ENCODE measurements around the gene PLPP3.

Gene PLPP3

DNA sequence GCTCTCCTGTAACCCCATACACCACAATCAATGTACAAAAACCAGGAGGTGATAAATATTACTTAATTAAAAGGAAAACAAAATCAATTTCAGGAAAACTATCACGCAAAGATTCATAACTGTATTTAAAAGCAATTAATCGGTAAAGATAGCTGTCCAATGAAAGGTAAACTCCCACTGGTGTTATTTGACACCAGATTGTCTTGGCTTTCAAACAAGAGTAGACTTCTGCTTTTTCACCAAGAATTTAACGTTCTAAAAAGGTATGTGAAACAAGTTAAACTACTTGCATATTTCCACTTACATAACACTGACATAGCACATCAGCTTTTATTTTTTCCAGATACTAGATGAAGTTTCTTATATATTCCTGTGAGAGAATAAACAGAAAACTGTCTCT lies 3.5 kb downstream of the PLPP3 start:
- no peak for DNase-seq

DNA sequence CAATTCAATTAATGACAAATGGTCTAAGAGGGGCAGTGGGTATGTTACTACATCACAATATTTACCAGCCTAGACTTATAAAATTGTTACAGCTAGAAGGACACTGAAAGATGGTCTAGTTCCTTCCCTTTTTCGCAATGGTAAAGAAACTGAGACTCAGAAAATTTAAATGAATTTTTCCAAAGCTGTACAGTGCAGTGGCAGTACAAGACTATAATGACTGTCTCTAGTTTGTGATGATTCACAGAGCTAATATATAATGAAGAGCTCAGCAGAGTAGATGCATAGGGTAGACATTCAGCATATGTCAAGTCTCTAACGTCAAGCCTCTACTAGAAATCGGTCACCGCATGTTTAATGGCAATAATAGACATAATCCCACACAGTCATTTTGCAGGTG lies 4.6 kb downstream of the PLPP3 start:
- DNase-seq, result no peak

DNA sequence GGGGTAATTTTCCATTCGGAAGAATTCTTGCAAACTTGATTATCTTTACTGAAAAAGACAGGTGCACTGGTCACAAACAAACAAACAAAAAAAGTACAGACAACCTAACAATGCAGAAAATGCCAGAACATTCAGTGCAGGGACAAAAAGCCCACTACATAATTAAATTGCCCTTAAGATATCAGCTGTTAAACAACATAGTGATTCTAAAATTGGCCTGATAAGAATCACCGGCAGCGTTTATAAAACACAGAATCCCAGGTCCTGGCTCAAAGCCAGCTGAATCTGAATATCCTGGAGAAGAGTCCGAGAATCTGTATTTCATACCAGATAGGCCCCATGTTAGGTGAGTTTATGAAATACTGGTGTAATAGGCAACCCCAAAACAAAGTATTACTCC lies 6.1 kb downstream of the PLPP3 start:
- no peak for DNase-seq

DNA sequence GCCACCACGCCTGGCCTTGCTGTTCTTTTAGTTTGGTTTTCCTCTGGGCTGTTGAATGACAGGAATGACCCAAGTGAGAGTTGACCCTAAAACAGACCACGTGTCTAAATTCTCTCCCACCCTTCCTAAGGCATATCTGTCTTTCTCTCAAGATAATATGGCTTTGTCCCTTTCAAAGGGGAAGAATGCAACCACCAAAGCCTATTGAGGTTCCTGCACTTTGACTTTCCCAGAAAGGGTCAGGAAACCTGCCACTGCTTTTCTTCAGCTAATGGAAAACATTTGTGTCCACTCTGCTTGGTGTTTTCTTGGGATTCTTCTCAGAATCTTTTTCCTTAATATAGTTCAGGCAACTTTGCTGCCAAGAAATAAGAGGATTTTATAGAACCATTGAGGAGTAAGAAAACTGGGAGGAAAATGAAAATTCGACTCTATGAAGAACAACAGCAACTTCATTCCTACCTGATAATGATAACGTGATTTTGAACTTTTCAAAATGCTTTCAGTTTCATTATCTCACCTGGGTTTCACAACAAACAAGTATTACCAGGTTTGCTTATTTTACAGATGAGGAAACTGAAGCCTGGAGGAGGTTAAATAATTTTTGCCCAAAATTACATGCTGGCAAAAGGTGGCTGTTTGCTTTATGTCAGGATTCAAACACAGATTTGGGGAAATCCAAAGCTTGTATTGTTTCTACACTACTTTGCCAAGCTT lies 6.9 kb downstream of the PLPP3 start:
- DNase-seq, result no peak

DNA sequence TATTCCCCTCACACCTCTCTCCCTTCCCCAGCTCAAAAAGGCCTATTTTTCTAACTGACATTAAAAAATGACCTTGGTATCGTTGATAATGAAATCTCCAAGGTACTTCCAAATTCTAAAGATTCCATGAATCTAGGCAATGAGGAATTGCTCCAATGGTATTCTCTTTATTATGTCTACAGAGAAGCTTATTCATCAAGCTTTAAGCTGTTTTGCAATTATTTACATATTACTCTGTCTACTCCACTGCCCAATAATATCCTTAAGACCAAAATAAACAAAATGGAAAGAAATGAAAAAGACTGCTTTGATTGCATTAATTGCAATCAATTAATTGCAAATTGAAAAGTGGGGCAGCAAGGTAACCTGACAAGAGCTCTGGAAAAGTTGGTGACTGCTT lies 7.9 kb downstream of the PLPP3 start:
- DNase-seq, result no peak

DNA sequence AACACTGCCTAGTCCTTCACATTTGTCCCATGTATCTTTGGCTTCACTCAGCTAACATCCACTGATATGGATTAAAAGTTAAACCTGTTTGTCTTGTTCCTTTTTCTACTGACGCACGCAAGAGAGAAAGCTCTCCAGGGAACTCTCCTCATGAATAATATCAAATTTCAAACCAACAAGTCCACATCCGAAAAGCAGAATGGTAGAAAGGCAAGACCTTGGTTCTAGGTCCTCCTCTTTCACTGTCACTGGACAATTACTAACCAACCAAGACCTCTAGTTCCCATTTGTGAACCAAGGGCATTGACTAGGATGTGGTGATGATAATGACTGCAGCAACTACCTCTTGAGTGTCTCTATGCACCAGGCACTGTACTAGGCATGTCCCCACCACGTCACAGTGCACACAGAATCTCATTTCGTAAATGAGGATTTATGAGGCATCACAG lies 8.4 kb downstream of the PLPP3 start:
- no peak for DNase-seq

DNA sequence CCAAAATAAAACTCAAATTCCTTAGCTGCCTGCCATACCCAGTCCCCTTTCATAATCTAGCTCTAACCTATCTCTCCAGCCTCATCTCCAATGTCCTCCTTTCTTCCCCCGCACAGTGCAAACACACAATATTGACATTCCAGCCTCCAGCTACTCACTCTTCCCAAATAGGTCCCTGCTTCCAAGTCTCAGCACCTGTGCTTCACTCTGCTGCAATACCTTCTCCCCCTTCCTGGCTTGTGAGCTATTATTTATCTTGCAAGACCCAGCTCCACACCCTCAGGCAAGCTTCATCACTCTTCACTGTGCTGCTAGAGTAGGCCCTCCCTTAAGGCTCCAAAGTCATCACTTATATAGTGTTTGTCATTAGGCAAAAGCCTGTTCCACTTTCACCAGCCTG lies 9.7 kb downstream of the PLPP3 start:
- no peak for DNase-seq

DNA sequence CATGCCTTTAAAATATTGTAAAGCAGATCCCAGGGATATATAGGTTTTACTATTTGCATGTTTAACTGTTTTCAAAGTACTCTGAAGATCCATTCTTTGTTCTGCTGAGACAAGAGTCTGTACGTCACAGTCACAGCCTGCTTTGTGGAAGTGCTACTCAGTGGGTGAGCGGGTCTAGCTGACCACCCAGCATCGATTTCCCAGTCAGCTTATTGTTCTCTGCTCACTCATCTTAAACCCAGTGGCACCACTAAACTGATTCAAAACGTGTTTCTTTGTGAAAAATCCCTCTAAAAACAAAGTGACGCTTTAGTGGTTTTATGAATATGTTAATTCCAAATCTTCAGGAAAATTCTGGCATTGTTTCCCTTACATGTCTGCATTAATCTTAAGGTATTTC lies 12.4 kb downstream of the PLPP3 start:
- DNase-seq, result no peak

DNA sequence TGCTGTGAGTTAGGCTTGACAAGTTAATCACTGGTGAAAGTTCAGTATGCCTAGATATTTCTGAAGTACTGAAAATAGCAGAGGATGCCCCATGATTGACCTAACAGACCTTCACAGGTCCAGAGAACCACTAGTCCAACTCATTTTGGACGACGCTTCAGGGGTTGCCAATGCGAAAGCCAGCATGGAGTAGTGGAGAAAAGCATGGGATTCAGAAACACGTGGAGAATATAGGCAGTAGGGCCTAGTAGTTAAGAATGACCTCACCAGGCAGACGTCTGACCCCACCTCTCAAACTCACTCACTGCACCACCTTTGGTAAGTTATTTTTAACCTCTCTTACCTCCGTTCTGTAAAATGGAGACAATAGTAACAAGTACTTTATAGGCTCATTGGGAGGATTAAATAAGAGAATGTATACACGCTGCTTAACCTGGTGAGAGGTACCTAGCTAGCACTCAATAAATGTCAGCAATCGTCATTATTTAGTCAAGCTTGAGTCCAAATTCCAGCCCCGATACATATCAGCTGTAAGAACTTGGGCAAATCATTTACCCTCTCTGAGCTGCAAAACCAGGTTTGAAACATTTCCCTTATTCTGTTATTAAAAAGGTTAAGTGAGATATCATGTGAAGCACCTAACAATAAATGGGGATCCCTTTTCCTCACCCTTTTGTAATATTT lies 13.2 kb downstream of the PLPP3 start:
- no peak for DNase-seq

DNA sequence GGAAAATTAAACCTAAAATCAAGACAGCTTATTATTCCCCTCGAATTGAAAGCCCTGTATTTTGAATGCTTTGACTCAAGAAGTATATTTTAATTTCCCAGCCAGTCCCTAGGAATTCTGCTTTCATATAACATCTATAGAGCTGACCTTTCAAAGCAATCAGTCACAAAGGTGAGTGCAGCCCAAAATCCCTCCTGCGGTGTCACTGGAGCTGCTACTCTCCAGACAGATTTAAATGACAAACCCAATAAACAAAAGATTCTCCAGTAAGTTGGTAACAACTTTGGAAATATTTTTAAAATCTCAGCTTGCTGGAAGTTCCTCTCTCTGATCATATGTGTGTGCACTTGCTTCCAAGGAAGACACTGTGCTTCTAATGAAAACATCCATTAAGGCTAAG lies 14.7 kb downstream of the PLPP3 start:
- DNase-seq, result no peak

DNA sequence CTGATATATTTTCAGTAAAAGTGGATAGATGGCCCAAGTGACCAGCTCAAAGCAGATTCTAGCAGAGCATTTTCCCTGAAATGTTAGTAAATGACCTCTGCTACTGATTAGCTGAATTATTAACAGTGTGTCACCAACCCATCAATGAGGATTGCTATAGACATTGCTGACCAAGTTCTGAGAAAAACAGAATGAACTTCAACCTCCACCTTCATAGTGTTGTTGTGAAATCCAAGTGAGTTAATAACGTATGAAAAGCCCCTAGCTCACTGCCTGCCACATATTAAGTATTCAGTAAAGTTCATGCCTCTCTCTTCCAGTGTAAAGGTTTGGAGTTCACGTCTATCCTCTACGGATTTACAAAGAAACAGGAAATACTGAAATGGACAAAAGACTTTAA lies 15.8 kb downstream of the PLPP3 start:
- no peak for DNase-seq

DNA sequence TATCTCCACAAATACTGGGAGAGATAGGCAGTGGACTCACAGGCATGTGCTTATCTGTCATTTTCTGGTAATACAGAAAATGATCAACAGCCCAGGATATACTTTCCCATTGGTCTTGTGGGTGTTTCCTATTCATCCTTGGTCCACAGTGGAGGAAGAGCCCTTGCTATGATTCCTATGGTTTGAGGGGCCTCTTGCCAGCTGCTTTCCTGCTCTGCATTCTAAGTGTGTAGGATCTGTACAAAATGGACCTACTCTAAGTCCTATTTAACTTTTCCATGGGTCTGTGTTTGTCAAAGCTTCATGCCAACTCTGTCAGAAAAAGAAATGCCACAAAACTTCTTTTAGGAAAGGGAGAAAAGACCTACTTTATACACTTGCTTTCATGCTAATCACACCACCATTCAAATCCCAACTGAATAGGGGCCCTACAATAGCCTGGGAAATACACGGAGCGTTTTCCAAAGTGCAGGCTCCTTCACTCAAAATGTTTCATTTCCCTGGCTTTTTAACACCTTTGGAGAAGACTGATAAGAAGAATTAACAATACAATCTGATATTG lies 16.4 kb downstream of the PLPP3 start:
- no peak for DNase-seq

DNA sequence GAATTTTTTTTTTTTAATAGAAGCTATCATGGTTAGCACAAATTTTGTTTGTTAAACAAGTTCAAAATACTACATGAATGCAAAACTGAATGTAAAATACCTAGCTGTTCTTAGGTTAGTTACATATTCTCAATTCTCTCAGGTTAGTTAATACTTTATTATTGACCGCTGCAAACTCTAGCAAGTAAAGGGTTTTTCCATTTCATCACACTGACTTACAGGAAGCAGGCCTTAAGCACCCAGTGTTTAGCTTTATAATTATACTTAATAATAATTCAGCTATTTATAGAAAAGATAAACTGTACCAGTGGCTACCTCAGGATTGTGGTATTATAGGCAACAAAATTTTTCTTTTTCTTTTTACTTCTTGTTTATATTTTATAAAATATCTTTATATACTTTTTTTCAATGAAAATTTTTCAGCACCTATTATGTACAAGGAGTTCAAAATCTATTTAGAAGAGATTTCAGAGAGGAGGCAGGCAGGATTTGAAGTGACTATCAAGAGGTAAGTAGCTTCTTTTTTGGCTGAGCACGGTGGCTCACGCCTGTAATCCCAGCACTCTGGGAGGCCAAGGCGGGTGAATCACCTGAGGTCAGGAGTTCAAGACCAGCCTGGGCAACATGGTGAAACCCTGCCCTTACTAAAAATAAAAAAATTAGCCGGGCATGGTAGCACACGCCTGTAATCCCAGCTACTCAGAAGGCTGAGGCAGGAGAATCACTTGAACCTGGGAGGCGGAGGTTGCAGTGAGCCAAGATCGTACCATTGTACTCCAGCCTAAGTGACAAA lies 17.9 kb downstream of the PLPP3 start:
- DNase-seq, result no peak

DNA sequence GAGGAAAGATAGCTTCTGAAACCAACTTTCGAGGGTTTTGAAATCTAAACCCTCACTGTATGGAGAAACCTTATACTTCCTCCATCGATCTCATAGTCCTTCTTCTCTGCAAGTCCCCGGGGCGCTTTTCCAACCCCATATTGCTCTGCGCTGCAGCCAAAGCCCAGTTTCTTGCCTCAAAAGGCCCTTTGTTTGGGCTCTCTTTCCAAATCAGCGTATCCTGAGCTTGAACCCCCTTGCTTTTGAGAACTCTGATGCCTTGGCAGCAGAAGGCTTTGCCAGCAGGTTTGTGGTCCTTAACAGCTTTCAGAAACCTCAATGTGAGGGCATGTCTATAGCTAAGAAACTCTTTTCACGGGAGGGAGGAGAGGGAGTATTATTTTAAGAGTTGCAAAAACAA lies 21.6 kb downstream of the PLPP3 start:
- peak; percentile 10 to 50 for DNase-seq

DNA sequence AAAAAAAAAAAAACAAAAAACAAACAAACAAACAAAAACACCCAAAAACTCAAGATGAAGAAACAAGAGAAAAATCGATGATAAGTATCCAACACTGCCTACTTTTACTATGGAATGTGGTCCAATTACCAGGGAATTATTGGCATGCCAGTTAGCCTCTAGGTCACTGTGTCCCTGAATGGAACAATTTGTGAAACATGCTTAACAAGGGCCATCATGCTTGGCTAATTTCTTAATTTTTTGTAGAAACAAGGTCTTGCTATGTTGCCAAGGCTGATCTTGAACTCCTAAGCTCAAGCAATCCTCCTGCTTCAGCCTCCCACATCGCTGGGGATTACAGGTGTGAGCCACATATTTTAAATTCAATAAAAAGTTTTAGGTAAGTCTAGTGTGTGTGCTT lies 23.9 kb downstream of the PLPP3 start:
- no peak for DNase-seq

DNA sequence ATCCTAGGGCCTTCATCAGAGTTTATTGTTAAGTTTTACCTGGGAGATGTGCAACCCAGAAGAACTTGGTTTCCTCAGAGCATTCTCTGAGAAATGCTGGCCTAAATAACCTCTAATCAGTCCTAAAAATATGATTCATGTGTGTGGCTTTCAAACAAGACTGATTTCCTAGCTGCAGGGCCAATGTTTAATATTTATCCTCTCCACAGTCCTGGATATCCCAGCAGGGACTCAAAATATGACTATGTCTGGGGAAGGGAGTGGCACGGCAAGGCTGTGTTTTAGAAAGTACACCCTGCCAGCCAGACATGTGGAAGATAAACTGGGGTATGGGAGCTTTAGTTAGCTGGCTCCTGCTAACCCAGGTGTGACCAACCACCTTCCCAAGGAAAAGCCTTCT lies 26.3 kb downstream of the PLPP3 start:
- DNase-seq, result no peak

DNA sequence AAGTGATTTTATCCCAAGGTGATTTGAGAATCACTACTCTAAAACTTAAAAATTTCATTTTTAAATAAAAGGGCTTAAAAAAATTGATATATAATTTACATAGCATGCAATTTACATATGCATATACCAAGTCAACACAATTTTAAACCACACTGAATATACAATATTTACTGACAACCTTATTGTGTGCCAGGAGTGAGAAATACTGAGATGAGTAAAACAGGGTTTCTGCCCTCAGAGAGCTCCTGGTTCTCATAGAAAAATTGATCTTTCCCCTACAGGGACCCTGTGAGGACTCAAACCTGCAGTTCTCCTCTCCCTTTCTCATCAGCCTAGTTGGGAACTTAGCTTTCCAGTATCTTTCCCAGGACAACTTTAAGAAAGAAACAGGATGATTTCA lies 27.0 kb downstream of the PLPP3 start:
- no peak for DNase-seq

DNA sequence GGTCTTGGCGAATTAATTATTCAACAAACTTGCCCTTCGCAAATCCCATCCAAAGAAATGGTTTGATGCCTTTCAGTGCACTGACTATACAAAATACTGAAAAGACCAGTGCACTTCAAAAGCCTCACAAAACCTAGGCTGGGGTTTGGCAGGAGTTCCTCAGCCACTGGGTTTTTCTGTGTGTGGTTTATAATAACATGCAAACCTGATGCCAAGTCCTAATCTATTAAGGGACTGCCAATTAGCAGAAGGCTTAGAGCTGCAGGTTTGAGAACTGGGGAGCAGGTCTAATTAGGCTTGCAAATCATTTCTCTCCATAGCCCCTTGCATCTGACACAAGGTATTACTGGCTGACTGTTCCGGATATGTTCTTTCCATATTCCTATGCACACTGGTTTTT lies 27.7 kb downstream of the PLPP3 start:
- DNase-seq, result no peak

DNA sequence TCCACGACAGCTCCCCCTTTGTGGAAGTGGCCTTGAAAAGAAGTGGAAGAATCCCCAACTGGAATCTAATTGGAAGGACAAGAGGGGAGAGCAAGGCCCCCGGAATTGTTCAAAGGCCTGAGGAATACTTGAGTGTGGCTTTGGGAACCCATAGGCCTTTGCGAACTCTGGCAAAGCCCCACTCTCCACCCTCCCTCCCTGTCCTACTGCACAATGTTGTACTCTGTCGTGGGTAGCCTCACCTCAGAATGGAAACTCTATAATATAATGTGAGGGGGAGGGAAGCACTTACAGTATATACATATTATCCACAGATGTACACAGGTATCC lies 28.5 kb downstream of the PLPP3 start:
- no peak for DNase-seq

DNA sequence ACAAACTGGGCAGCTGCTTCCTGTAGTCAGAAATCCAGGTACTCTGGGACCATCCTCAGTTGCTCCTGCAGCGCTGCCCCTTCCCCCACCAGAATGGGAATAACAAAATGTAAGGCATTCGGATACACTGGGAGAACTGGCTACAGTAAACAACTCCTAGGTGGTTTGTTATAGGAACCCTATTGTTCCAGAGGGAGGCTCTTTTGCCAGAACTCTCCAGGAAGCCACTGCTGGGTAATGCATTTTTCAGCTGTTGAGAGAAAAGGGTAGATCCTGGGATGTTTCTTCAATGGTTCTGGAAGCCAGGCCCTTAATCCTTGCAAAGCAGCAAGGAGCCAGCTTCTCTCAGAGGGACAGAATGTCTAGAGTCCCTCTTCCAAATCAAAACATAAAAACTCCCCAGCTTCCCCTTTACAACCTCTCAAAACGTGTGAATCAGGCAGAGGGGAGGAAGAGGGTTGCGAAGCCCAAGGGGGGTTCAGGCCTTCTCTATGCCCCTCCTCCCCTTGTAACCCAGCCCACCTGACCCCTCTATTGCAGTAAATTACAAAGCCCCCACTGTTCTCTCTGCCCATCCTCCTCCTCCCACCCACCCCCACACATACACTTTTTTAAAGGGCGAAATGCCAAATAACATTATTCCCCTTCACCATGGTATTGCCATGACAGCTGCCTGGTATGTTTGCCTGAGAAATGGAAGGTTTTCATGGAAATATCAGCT lies 29.1 kb downstream of the PLPP3 start:
- no peak for DNase-seq

DNA sequence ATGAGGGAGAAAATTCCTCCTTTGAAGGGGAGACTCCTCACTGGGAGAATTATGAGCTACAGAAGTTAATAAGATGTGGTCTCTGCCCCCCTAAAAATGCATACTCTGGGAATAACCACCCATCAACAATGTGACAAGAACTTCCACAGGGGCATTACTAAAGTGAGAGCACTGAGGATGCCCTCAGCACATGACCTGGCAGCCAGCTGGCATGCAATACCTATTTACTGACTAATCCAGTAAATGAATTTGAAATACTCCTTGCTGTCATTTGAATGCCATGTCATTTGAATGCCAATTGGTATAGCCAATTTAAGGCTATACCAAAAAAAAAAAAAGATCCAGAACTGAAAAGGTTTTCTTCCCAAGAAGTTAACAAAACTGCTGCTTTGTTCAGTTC lies 30.8 kb downstream of the PLPP3 start:
- DNase-seq, result no peak

DNA sequence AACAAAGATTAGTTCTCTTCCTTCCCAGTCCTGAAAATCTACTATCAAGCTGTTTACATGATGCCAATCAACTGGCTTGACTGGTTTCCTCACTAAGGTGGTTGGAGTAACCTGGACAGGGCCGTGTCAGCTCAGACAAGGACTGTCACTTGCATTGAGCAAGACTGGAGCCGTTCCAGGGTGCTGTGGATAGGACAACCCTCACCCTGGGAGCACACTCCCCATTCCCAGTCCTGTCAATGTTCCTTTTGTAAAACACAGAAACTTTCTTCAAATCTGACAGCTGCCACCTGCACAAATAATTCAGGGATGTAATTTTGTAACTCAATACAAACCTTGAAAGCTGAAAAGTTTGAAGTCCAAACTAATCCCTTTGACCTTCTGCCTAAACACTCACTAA lies 31.4 kb downstream of the PLPP3 start:
- DNase-seq, result no peak

DNA sequence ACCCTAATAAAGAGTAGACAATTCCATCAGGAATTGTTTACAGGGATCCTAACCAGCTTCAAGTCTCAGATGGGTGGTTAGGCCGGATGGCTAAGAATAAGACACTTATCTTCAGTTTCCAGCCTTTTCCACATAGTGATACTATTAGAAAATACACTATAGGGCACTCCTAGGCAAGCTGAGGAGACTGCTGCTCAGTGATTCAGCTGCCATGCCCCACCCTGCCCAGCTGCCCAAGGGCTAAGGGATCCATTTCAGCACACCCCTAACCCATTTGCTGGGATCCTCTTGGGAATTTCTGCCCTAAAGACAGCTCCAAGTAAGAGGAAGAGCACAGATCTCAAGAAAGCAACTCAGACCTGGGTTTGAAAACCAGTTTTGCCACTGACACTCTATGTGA lies 31.9 kb downstream of the PLPP3 start:
- no peak for DNase-seq
